Cardiac fibroblast (primary cell): ENCODE results near the gene KIAA1217.

Experiments used
- DNase-seq, 2 donors: peaks; one replicate each; pipeline versions ENCODE4 v3.0.0 to v3.0.0-alpha.2; 2010; ENCODE audit warnings: low read depth in 2 of 2
- H3K4me3 ChIP-seq, 2 donors: replicated peaks in 1 of 2; 1 replicate in 1 of 2; 2 replicates in 1 of 2; pipeline ENCODE4 v1.5.1; 2011; ENCODE audit warnings: low read depth in 2 of 2, low read length in 2 of 2, mild to moderate bottlenecking in 2 of 2, moderate library complexity in 1 of 2
- CTCF ChIP-seq: IDR thresholded peaks from one replicate; pipeline ENCODE4 v1.5.1; 2011; ENCODE audit warnings: low read depth, mild to moderate bottlenecking, low read length, inconsistent platforms

KIAA1217 gene

GRCh38 chr10:24571870-24572450 is 363.0 kb downstream of the KIAA1217 start:
- DNase-seq, result no peak
- H3K4me3 ChIP-seq, result no peak overlapping the region
- no peak for TF ChIP-seq CTCF

- no peak for TF ChIP-seq CTCF
- DNase-seq, result no peak
- H3K4me3 ChIP-seq, result no peak overlapping the region
Observed at GRCh38 chr10:24574161-24574560, 365.2 kb downstream of the KIAA1217 start.

- DNase-seq, result no peak
- no peak for TF ChIP-seq CTCF
- no peak overlapping the region for H3K4me3 ChIP-seq
Observed at GRCh38 chr10:24574578-24575155, 365.7 kb downstream of the KIAA1217 start.

GRCh38 chr10:24575481-24576002 is 366.6 kb downstream of the KIAA1217 start:
- no peak for TF ChIP-seq CTCF
- no peak for DNase-seq
- H3K4me3 ChIP-seq, result no peak overlapping the region

GRCh38 chr10:24579448-24579847 is 370.5 kb downstream of the KIAA1217 start:
- no peak for DNase-seq
- TF ChIP-seq CTCF, result no peak
- no peak overlapping the region for H3K4me3 ChIP-seq

GRCh38 chr10:24579906-24580305 is 371.0 kb downstream of the KIAA1217 start:
- H3K4me3 ChIP-seq, result no peak overlapping the region
- TF ChIP-seq CTCF, result no peak
- no peak for DNase-seq
